Astrocyte (in vitro differentiated cells and primary cell): Measurements from ENCODE around the gene CERS6.

Experiments used
- CTCF ChIP-seq: IDR thresholded peaks from 2 replicates; pipeline ENCODE4 v1.5.1; 2011; ENCODE audit warnings: low read depth, mild to moderate bottlenecking, inconsistent platforms, low read length, moderate library complexity; ENCODE audit not compliant: insufficient read depth
- EZH2 ChIP-seq: IDR thresholded peaks from 2 replicates; pipeline ENCODE4 v1.6.1; 2012; ENCODE audit warnings: mild to moderate bottlenecking, low read length, inconsistent platforms; ENCODE audit not compliant: insufficient read depth

DNA sequence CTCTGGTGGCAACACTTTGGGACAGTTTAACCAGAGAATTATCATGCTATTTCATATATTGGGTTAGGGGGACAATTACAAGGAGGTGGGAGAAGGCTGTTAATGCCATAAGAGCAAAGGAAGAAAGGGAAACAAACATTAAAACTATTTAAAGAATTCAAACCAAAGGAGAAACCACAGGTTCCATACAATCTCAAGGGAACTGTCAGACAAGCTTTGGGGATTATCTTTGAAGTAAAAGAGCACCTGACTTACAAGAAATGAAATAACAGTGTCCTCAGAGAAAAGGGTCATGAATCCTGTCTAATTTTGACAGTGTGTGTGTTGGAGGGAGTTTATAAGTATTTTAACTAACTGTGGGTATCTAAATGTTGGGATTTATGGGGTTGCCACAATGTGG is 44.4 kb downstream of the CERS6 start:
- TF ChIP-seq CTCF (no peak), EZH2 (no peak)
